GM12873 (cell line): ENCODE results near the gene NLRP11.

ENCODE experiments used
- CTCF ChIP-seq: IDR thresholded peaks from 2 replicates; pipeline ENCODE4 v1.5.1; 2012; ENCODE audit warnings: low read depth, mild to moderate bottlenecking, moderate library complexity, low read length, control low read depth; ENCODE audit not compliant: insufficient read depth; ENCODE audit errors: missing control alignments

The NLRP11 gene

GRCh38 chr19:55830656-55831055, 1.1 kb downstream of the NLRP11 start:
- TF ChIP-seq CTCF, result no peak

- TF ChIP-seq CTCF, result no peak
Observed at GRCh38 chr19:55820037-55820436, 11.8 kb downstream of the NLRP11 start.

- no peak for TF ChIP-seq CTCF
Observed at GRCh38 chr19:55813906-55814305, 17.9 kb downstream of the NLRP11 start.

GRCh38 chr19:55812449-55812848, 19.4 kb downstream of the NLRP11 start:
- no peak for TF ChIP-seq CTCF

GRCh38 chr19:55811340-55811739, 20.5 kb downstream of the NLRP11 start:
- TF ChIP-seq CTCF, result no peak

GRCh38 chr19:55809381-55810058, 22.3 kb downstream of the NLRP11 start:
- peak; percentile 59 for TF ChIP-seq CTCF

GRCh38 chr19:55802281-55802680, 29.5 kb downstream of the NLRP11 start:
- no peak for TF ChIP-seq CTCF
